Measurements from ENCODE around the gene TNFSF8. TPM values are rescaled to one million over a fixed set of nuclear protein-coding genes. Genes with fewer than 3 reads are reported as not detected.

The TNFSF8 gene
- total and polyA plus RNA-seq, 2 donors (not counting 3 experiments of a cell fraction or from before 2014, with no cell fraction given): not detected

- ChIA-PET POLR2A (no interaction called here), CTCF (interaction anchor here (1.5 kb wide), 1 partner anchor 41 kb away, joined by 4 read pairs; no protein-coding TSS in a partner anchor)
Measured at GRCh38 chr9:114973216-114973615, 42.8 kb upstream of the TNFSF8 start.

More at GRCh38 chr9:114973216-114973615, 42.8 kb upstream of the TNFSF8 start:
- TF ChIP-seq MYC (IDR thresholded peaks at IDR 0.05; ENCODE audit: low read depth, low read length) (no peak), POLR2AphosphoS5 (IDR thresholded peaks at IDR 0.05; ENCODE audit: insufficient read depth, low read depth, low read length) (no peak), MAX (IDR thresholded peaks at IDR 0.05; ENCODE audit: insufficient read depth, insufficient read length) (no peak), GATA2 (IDR thresholded peaks at IDR 0.05; ENCODE audit: insufficient read depth, insufficient read length, low read depth, low read length) (no peak), POLR2A (IDR thresholded peaks at IDR 0.05; ENCODE audit: low read depth, low read length) (no peak), JUN (IDR thresholded peaks at IDR 0.05; ENCODE audit: borderline replicate concordance, insufficient read depth, insufficient read length, low read depth) (no peak), CTCF (IDR thresholded peaks at IDR 0.05; ENCODE audit: extremely low read depth in 1 of 2, insufficient read depth in 1 of 2, low read depth in 1 of 2, low read length in 2 of 2) (no peak), FOS (IDR thresholded peaks at IDR 0.05; ENCODE audit: borderline replicate concordance, insufficient read depth, low read length) (no peak), EZH2 (IDR thresholded peaks at IDR 0.05; ENCODE audit: borderline replicate concordance, low read depth, low read length, severe bottlenecking) (no peak)
- Histone ChIP-seq H3K4me1 (ENCODE audit: control insufficient read depth, extremely low read depth, insufficient read depth, low read length) (no peaks in the 10 kb centered on the region), H3K4me3 (replicated peaks in 1 of 3; ENCODE audit: insufficient read depth in 1 of 3, low read depth in 1 of 3, low read length in 3 of 3) (no peak overlapping the region), H2AFZ (ENCODE audit: low read depth, low read length) (no peak overlapping the region), H3K9me3 (replicated peaks; ENCODE audit: control insufficient read depth, insufficient read depth, low read length) (no peaks in the 10 kb centered on the region), H3K27ac (ENCODE audit: insufficient read depth, low read depth, low read length) (no peak overlapping the region), H3K79me2 (ENCODE audit: control insufficient read depth, insufficient read depth, low read length) (no peaks in the 10 kb centered on the region), H4K20me1 (replicated peaks; ENCODE audit: control insufficient read depth, extremely low read depth, insufficient read depth, low read length) (no peaks in the 10 kb centered on the region), H3K9me1 (replicated peaks; ENCODE audit: control insufficient read depth, extremely low read depth, insufficient read depth, low read length) (no peaks in the 10 kb centered on the region), H3K9ac (replicated peaks; ENCODE audit: extremely low read depth, insufficient read depth, low read length) (no peak overlapping the region), H3K27me3 (ENCODE audit: control insufficient read depth in 2 of 2, insufficient read depth in 2 of 2, low read length in 2 of 2) (no peaks in the 10 kb centered on the region), H3K36me3 (ENCODE audit: control insufficient read depth in 2 of 2, extremely low read depth in 1 of 2, insufficient read depth in 2 of 2, low read length in 2 of 2) (no peaks in the 10 kb centered on the region), H3K4me2 (ENCODE audit: insufficient read depth, low read length) (no peak overlapping the region)
- FAIRE-seq (no peak), DNase-seq (ENCODE audit: low read depth, low spot score) (no peak)
- BruUV-seq (replicated peaks): no TSS peak
- intact Hi-C loops (cut with micrococcal nuclease) (no loop called here), dilution Hi-C loops (cut with MboI; ENCODE audit: extremely low pct_ligation_motif_present, low sequenced_read_pairs) (no loop called here)
